Glomerular endothelial cell (primary cell): ENCODE results near the gene ALPK3. TPM values are rescaled to one million over a fixed set of nuclear protein-coding genes. Genes with fewer than 3 reads are reported as not detected.

ENCODE experiments used
- DNase-seq: peaks from one replicate; pipeline ENCODE4 v3.0.0-alpha.2; 2011; ENCODE audit warnings: low read depth, low spot score; ENCODE audit errors: extremely low read depth
- total RNA-seq: library from RNA; depleted of rRNA; stranded (reverse); fragments of >200 nt; gene quantifications from 2 replicates; pipeline ENCODE4 v1.2.3, GENCODE V29; 2015

ALPK3 gene
- total RNA-seq, 1 donor from 2014 or later, result 91.5 TPM

GRCh38 chr15:84823282-84823878 lies 6.2 kb downstream of the ALPK3 start:
- no peak for DNase-seq

GRCh38 chr15:84824260-84825007 lies 7.3 kb downstream of the ALPK3 start:
- DNase-seq, result no peak

GRCh38 chr15:84826369-84826823 lies 9.2 kb downstream of the ALPK3 start:
- no peak for DNase-seq

- no peak for DNase-seq
Measured at GRCh38 chr15:84827246-84827645, 10.1 kb downstream of the ALPK3 start.

- DNase-seq, result no peak
Measured at GRCh38 chr15:84828086-84828908, 11.1 kb downstream of the ALPK3 start.

GRCh38 chr15:84829428-84829827 lies 12.3 kb downstream of the ALPK3 start:
- no peak for DNase-seq

- no peak for DNase-seq
Measured at GRCh38 chr15:84830036-84830435, 12.9 kb downstream of the ALPK3 start.

- no peak for DNase-seq
Measured at GRCh38 chr15:84831028-84831427, 13.9 kb downstream of the ALPK3 start.

GRCh38 chr15:84831613-84832012 lies 14.5 kb downstream of the ALPK3 start:
- DNase-seq, result no peak

- no peak for DNase-seq
Measured at GRCh38 chr15:84832448-84833040, 15.4 kb downstream of the ALPK3 start.

GRCh38 chr15:84833447-84834228 lies 16.5 kb downstream of the ALPK3 start:
- DNase-seq, result no peak

- DNase-seq, result no peak
Measured at GRCh38 chr15:84834229-84834955, 17.2 kb downstream of the ALPK3 start.

GRCh38 chr15:84834969-84835368 lies 17.8 kb downstream of the ALPK3 start:
- no peak for DNase-seq

- DNase-seq, result no peak
Measured at GRCh38 chr15:84835661-84836337, 18.6 kb downstream of the ALPK3 start.

GRCh38 chr15:84836844-84837243 lies 19.7 kb downstream of the ALPK3 start:
- no peak for DNase-seq

- DNase-seq, result no peak
Measured at GRCh38 chr15:84839714-84840113, 22.6 kb downstream of the ALPK3 start.

- no peak for DNase-seq
Measured at GRCh38 chr15:84840255-84840654, 23.1 kb downstream of the ALPK3 start.

GRCh38 chr15:84840741-84841429 lies 23.7 kb downstream of the ALPK3 start:
- DNase-seq, result no peak

GRCh38 chr15:84842781-84843180 lies 25.6 kb downstream of the ALPK3 start:
- no peak for DNase-seq
